Keratinocyte (primary cell): ENCODE results near the gene CENPO.

Experiments
- CTCF ChIP-seq, 3 experiments: IDR thresholded peaks in 1 of 3; conservative IDR thresholded peaks in 1 of 3; optimal IDR thresholded peaks in 1 of 3; 2 replicates in 2 of 3; 3 replicates in 1 of 3; pipeline versions ENCODE3 to v1.5.1; 2011; ENCODE audit warnings: low read length in 3 of 3, mild to moderate bottlenecking in 3 of 3, moderate library complexity in 2 of 3, control low read depth in 1 of 3, inconsistent platforms in 1 of 3; ENCODE audit not compliant: insufficient read depth in 2 of 3; ENCODE audit errors: extremely low read depth in 1 of 3
- EZH2 ChIP-seq: IDR thresholded peaks from one replicate; pipeline ENCODE4 v1.6.1; 2012; ENCODE audit warnings: inconsistent platforms, mild to moderate bottlenecking, low read length, moderate library complexity

- TF ChIP-seq CTCF (optimal IDR thresholded peaks at IDR 0.05 in 1 of 3, IDR thresholded peaks at IDR 0.05 in 1 of 3, conservative IDR thresholded peaks at IDR 0.05 in 1 of 3; ENCODE audit: extremely low read depth in 1 of 3, insufficient read depth in 2 of 3, low read length in 3 of 3), result no peak
- TF ChIP-seq EZH2, result no peak
These were observed 14.1 kb upstream of the CENPO start for GRCh38 chr2:24779116-24779515.
